SK-N-MC (cell line): ENCODE data around the gene SMIM24.

Experiments
- EZH2 ChIP-seq: fragments of 200-600 bp; sonication (generic); IDR thresholded peaks from one replicate; pipeline ENCODE4 v1.6.1; 2017; ENCODE audit warnings: antibody characterized with exemption
- POLR2AphosphoS5 ChIP-seq: IDR thresholded peaks from 2 replicates; pipeline ENCODE4 v1.6.1; 2012; ENCODE audit warnings: mild to moderate bottlenecking, low read depth, low read length, borderline replicate concordance

GRCh38 chr19:3462991-3463713 lies 17.2 kb downstream of the SMIM24 start:
- TF ChIP-seq EZH2 (no peak), POLR2AphosphoS5 (no peak)
